SIG-M5 treated with dmso at 0.1 percent for 504 hours (cell line): Measurements from ENCODE around the gene RAD51B.
"Not testable (repeated sequence)": the region's sequence is repeated elsewhere in the genome, so short reads cannot be mapped to it uniquely, and the experiment has no call there.

Experiments
- DNase-seq: peaks from one replicate; lab custom pipeline; 2025; ENCODE audit not compliant: unreplicated experiment; lab: John Stamatoyannopoulos, UW

Gene RAD51B

GRCh38 chr14:67978749-67979148 is 159.2 kb downstream of the RAD51B start:
- no peak for DNase-seq

- DNase-seq = no peak
Measured at GRCh38 chr14:67982711-67983608, 163.4 kb downstream of the RAD51B start.

- DNase-seq = no peak
Measured at GRCh38 chr14:67984274-67984673, 164.7 kb downstream of the RAD51B start.

GRCh38 chr14:67986131-67986841 is 166.7 kb downstream of the RAD51B start:
- DNase-seq = no peak

- DNase-seq = no peak
Measured at GRCh38 chr14:67987606-67988005, 168.0 kb downstream of the RAD51B start.

GRCh38 chr14:67988210-67988609 is 168.6 kb downstream of the RAD51B start:
- DNase-seq = not testable (repeated sequence)

- DNase-seq = no peak
Measured at GRCh38 chr14:67990576-67990975, 171.0 kb downstream of the RAD51B start.

- no peak for DNase-seq
Measured at GRCh38 chr14:67994531-67994930, 175.0 kb downstream of the RAD51B start.

GRCh38 chr14:67996235-67996634 is 176.7 kb downstream of the RAD51B start:
- DNase-seq = no peak

- DNase-seq = no peak
Measured at GRCh38 chr14:67998834-67999233, 179.3 kb downstream of the RAD51B start.

- no peak for DNase-seq
Measured at GRCh38 chr14:67999290-67999689, 179.7 kb downstream of the RAD51B start.

- DNase-seq = no peak
Measured at GRCh38 chr14:67999705-68000384, 180.3 kb downstream of the RAD51B start.

GRCh38 chr14:68000511-68000910 is 180.9 kb downstream of the RAD51B start:
- no peak for DNase-seq

GRCh38 chr14:68008491-68008890 is 188.9 kb downstream of the RAD51B start:
- no peak for DNase-seq

GRCh38 chr14:68011406-68012028 is 191.9 kb downstream of the RAD51B start:
- no peak for DNase-seq

GRCh38 chr14:68012871-68013270 is 193.3 kb downstream of the RAD51B start:
- DNase-seq = no peak

- no peak for DNase-seq
Measured at GRCh38 chr14:68013326-68013725, 193.7 kb downstream of the RAD51B start.

GRCh38 chr14:68014771-68015170 is 195.2 kb downstream of the RAD51B start:
- no peak for DNase-seq

- no peak for DNase-seq
Measured at GRCh38 chr14:68015356-68016254, 196.0 kb downstream of the RAD51B start.

- no peak for DNase-seq
Measured at GRCh38 chr14:68016255-68016914, 196.8 kb downstream of the RAD51B start.
